Measurements from ENCODE around the gene LRRFIP1.

The LRRFIP1 gene

DNA sequence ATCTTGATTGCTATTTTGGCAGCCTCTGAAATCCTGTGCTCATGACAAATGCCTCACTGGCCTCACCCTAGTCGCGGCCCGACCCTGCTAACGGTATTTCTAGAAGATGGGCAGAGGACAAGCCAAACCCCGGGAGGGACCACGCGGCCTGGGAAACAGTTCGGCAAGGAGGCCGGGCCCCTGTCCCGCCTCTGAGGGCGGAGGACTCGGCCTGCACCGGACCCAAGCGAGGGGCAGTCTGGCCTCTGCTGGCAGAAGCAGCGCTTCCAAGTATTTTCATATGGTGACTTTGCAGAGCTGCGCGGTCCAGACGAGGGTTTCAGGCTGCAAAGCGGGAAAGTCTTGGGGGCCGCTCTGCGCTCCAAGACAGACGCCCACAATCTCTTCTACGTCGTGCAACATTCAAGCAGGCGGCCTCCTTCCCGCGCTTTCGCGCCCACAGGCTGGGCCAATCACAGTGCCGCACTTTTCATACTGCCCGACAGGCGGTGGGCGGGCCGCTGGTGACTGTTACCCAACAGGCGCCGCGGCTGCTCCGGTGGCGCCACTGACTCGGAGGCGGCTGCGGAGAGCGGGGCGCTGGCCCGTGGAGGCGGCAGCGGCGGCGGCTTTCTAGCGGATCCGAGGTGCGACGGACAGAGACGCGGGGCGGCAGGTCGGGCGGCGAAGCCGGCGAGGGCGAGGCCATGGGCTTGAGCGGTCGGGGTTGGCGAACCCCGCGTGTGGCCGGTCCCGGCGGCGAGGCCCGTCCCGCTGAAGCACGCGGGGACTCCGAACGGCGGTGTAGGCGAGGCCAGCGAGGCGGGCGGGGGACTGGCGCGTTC, 171.1 kb downstream of the LRRFIP1 start, which contains the start of gene RBM44:
TSS of gene RBM44 (plus strand) at position 544 of the 824 bp plus-strand sequence. CDS start 14,831 bp downstream, outside the sequence.
- DNase-seq = no peak

DNA sequence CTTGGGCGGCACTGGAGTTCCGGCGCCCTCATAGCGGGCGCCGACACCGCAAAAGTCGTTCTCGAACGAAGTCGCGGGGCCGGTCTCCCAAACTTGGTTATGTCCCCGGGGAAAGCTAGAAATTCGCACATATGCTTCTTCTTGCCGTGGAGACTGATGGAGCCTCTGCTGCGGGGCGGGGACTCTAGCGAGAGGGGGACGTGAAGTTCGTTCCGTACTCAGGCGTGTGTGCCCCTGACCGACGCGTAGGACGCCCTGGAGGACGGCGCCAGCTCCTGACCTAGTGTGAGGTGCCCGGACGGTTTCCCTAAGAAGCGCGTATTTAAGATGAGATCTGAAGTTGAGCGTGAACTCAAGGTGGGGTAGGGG, 171.7 kb downstream of the LRRFIP1 start:
- DNase-seq = no peak

DNA sequence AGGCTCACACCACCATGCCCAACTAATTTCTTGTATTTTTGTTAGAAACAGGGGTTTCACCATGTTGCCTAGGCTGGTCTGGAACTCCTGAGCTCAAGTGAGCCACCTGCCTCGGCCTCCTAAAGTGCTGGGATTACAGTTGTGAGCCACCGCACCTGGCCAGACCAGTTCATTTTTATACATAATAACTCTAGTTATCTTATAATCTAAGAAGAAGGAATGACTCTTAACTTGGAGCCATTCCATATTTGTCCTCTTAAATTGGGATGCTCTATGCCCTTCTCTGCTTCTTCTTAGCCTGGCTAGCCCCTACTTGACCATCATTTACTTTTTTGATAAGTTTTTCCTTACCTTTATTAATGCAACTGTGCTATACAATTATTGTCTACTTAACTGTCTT, 174.1 kb downstream of the LRRFIP1 start:
- DNase-seq = no peak

DNA sequence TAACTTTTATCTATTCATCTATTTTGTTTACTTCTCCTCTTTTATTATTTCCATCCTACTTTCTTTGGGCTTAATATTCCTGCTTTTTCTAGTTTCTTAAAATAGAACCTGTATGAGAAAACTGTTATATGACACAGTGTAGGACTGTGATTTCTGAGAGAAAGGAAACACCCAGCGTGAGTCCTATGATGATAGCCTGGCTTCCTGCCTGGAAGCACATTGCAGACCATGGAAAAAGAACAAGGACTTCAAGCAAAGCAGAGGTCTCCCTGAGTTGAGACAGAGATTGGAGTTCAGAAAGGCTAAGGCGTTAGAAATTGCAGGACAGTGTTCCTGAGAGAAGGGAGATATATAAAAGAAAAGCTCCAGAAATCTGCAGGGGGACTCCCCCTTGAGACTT, 178.9 kb downstream of the LRRFIP1 start:
- no peak for DNase-seq

DNA sequence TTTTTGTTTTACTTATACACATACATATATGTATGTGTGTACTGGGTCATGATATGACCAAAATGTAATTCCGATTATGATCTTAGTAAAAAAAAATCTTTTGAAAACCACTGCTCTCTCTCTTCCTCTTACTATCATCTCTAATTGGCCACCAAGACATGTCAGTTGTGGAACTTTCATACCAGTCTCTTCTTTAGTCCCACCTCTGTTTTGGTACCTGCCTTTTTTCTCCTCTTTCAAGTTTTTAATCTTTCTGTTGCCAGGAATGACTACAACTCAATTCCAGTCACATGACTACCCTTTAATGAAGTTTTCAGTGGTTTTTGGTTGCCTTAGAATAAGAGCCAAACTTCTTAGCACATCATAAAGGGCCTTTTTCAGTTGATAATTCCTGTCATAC, 188.2 kb downstream of the LRRFIP1 start:
- DNase-seq = no peak

DNA sequence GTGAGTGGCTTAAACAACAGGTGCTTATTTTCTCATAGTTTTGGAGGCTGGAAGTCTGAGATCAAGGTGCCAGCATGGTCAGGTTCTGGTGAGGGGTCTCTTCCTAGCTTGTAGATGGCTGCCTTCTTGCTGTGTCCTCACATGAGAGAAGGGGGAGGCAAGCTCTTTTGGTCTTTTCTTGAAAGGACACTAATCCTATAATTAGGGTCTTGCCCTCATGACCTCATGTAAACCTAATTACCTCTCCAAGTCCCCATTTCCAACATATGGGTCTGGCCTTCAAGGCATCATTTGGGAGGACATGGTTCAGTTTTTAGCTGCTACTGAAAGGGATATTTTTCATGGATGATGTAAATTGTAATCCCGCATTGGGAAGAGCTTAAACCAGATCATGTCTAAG, 189.1 kb downstream of the LRRFIP1 start:
- DNase-seq = no peak

DNA sequence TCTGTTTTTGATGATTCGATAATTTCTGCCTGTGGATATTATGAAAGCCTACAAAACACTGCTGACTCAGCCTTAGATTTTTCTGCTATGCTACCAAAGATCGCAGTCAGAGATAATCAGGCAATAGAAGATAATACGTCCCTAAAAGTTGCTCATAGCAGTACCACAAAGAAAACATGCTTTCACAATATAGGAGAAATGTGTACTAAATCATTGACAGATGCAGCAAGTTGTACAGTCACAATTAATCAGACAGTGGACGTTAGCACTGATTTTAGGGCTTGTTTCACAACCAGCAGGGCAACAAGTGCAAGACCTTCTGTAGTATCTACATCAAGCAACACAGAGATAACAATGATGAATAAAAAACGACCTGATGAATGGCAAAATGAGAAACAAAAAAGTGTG, 190.7 kb downstream of the LRRFIP1 start:
- DNase-seq = no peak

DNA sequence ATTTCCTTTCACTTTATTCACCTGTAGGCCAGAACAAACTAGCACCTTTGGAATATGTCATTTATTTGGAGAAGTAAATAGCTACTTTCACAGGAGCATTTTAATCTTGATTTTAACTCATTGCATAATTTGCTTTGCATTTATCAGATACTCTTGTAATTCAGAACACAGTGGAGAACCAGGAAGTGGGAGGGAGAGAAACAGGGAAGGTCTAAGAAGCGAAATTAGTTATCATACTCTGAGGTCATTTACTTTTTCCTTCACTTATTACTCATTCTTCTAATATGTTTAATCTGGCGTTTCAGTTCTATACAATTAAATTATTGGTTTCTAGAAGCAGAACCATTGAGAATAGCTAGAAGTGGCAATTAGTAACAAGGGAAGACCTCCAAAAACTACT, 191.8 kb downstream of the LRRFIP1 start:
- DNase-seq = no peak

DNA sequence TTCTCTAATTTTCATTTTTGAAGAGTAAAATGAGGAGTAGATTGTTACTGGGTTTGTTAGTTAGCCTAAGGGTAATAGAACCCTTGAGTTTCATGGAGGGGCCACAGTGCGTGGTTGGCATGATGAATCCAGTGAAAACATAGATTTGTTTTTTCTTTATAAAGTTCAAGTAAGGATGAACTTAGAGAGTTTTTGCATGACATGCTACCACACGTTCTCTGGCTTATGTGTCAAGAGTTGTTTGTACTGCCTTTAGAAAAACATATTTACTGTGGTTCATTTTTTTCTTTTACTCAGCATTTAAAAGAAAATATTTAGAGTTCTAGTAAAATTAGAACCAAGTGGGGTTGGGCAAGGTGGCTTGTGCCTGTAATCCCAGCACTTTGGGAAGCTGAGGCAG, 193.0 kb downstream of the LRRFIP1 start:
- DNase-seq = no peak

DNA sequence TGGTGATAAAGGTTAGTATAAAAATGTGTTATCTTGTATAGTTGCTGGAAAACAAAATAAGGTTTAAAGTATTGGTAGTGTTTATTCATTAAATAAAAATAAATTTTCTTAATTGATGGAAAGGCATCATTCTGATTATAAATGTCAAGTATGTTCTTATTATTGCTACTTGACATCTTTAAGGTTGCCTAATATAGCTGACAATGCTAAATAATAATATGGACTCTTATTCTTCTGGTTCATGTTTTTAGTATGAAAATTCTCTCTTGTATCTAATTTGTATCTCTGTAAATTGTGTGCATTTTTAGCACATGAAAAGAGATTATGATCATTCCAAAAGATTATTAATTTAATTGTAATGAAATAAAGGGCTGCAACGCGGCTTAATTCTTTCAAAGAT, 196.2 kb downstream of the LRRFIP1 start:
- DNase-seq = no peak

DNA sequence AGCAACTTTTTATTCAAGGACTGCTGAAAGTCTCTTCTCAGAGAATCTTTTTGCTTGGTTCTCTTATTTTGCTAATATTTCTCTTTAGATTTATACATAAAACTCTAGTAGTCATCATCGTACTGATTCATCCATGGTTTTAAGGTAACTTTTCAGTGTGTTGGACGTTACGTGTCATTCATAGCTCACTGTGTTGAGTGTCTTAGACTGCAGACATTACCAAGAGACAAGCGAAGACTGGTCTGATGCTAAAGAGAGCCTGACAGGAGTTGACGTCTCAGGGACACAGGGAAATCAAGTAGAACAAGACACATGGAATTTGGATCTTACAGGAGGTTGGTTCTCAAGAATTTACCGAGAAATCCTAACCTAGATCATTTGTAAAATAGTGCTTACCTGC, 196.7 kb downstream of the LRRFIP1 start:
- no peak for DNase-seq

DNA sequence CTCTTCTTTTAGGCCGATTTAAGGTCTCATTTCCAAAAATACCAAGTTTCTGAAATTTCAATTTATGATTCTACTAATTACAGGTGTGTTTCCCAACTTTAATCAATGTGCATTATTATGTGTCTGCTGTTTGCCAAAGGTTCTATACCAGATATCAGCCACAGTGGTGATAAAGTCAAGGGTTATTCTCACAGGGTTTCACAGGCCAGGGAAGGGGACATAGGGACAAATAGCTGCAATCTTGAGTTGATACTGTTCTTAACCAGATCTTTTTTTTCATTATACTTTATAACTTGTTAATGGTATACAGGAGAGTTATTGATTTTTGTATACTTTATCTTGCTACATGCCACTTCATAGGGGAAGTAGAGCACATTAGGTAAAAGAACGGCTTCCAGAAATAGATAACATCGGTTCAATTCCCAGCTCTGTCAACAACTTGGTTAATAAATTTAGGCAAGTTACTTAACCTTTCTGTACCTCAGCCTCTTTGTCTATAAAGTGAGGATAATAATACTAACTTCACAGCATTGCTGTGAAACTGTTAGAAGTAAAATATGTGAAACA, 200.1 kb downstream of the LRRFIP1 start:
- DNase-seq = no peak

Measured in NCI-H446 treated with DMSO at 0.1 percent for 48 hours (cell line).